GM21381 (cell line): ENCODE measurements around the gene VCAN.
"Not testable (repeated sequence)": the region's sequence is repeated elsewhere in the genome, so short reads cannot be mapped to it uniquely, and the experiment has no call there.

Experiments
- ATAC-seq: cut with Tn5 transposase; IDR thresholded peaks from one replicate; pipeline ENCODE4 v1.9.1; 2021; ENCODE audit warnings: mild to moderate bottlenecking, moderate library complexity; ENCODE audit not compliant: unreplicated experiment

VCAN gene

DNA sequence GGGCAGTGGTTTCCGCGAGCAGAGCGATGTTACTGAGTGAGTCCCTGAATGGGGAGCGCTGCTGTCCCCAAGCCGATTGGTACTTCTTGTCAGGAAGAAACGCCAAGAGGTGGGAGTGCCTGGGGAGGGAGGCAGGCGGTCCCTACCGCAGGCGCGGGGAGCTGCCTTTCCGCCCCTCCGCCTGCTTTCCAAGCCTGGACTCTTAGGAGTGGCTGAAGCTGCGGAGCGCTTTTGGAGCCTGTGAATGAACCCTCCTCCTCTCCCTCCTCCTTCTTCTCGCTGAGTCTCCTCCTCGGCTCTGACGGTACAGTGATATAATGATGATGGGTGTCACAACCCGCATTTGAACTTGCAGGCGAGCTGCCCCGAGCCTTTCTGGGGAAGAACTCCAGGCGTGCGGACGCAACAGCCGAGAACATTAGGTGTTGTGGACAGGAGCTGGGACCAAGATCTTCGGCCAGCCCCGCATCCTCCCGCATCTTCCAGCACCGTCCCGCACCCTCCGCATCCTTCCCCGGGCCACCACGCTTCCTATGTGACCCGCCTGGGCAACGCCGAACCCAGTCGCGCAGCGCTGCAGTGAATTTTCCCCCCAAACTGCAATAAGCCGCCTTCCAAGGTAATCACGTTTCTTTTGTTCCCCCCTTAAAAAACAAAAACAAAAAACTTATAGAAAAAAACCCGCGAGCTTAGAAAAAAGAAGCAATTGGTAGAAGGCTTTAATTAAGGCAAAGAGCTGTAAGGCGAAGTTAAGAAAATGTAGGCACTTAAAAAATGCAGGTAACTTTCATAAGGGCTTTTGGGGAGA is at the start of gene VCAN:
VCAN (plus strand) TSS at position 340 of the 808 bp plus-strand sequence. CDS start 11,775 bp downstream, outside the sequence.
- no peak for ATAC-seq

DNA sequence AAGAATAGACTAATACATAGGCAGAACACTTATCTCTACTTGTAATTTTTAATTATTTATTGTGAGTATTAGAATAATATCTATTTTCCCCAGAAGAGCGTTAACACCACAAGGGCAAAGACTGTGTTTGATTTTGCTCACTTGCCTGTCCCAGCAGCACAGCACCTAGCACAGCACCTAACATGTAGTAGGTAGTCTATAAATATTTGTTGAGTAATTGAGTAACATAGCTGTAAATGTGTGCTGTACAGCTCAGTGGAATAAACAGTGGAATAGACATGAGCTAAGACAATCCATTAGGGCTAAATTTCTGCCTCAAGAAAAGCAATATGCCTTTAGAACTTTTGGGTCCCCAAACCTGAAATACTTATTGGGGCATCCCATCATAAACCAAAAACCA is 49.3 kb upstream of the VCAN start:
- ATAC-seq: no peak

DNA sequence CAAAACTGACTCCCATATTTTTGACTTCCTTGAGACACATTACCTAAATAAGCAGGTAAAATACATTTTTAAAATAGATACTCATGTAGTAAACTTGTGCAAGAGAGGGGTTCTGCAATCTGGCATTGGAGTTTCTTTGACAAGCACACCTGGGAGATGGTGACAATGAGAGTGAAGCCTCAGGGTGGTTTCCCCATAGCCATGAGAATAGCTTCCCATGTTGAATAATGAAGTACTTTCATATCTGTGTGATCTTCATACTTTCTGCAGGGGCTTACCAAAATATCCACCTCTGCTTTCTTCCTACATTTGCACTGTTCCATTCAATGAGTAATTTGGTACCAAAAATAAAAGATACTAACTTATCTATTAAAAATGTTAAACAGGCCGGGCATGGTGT is 44.7 kb upstream of the VCAN start:
- peak; percentile 41 for ATAC-seq

DNA sequence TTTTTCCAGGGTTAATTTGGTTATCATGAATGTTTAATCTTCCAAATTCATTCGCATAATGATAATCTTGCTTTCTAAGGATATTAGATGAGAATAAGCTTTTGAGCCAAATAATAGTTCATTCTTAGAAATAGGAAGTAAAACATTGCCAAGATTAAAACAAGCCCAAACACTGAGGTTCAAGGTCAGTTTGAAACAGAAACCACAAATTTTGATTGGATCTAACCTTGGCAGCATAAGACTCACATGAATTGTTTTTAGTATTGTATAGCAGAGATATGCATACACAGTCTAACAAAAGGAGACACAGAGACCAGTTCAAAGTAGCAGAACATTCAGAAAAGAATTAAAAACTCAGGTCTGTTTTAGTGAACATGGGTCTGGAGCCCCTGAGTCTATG is 43.4 kb upstream of the VCAN start:
- ATAC-seq: no peak

DNA sequence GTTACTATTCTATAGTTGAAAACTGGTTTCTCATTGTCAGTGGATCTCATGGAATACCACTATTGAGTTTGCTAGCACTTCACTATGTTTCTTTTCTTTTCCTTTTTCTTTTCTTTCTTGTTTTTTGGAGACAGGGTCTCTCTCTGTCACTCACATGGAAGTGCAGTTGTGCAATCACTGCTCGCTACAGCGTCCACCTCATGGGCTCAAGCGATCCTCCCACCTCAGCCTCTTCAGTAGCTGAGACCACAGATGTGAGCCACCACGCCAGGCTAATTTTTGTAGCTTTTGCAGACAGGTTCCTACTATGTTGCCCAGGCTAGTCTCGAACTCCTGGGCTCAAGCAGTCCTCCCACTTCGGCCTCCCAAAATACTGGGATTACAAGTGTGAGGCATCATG is 42.7 kb upstream of the VCAN start:
- no peak for ATAC-seq

DNA sequence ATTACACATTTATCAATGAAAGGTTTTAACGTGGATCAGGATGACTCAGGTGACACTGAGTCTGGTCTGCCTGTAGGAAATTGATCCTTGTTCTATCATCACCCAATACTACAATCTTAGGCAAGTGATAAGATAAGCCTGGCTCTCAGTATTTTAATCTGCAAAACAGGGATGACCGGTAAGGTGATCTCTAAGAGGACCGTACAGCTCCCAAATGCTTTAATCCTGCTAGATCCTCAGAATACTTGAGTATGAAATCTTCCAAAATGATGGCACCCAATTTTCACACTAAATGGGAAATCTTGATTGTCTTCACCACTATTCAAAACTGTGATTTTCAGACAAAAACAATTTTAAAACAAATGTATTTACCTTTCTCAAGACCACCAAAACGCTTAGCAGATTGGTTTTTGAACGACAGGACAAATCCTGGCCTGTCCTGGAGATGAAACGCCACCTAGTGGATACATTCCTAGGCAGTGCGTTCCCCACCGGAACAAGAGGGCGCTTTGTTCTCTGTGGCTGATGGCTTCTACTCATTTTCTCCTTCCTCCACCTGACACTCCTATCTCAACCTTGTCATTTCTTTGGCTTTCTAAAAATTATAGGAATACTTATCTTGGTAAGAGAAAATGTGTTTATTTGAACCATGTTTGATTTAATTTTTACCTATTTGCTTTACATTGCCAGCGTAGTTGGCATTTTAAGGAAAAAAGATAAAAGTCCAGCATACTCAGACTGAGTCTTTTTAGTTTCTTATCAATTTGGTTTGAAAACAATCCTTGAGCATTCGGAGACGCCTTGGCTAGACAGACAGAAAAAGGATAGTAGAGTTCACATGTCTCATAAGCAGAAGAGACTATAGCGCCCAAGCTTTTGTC is 41.2 kb upstream of the VCAN start:
- ATAC-seq: peak; percentile 78

DNA sequence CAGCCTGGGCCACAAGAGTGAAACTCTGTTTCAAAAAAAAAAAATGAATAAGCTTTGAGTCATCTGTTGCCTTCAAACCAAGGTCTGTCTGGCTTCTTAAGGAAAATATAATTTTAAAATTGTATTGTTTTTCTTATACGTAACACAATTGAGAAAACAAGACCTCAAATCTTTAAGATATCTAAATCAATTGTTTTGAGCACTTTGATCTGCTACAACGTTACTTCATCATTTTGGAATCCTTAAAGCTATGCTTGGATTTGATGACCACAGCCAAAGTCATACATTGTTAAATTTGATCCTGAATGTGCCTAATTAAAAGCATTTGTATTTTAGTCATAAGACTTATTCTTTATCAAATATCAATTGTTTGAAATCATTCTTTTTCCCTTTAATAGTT is 37.7 kb upstream of the VCAN start:
- no peak for ATAC-seq

DNA sequence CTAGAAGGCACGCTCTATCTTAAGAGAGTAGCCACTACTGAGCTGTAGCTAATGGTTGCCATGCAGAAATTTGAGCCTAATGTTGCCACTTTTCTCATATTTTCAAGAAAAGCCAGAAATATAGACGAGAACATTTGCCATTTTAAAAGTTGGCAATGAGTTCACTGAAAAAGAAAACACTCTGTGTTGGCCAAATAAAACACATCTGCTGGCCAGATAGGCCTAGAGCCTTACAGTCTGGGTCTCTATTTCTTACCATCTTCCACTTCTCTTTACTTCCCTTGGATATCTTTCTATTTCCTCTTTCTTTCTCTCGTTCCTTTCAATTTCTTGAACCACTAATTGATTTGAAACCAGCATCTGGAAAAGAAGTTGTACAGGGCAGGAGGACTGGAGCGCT is 36.6 kb upstream of the VCAN start:
- ATAC-seq: no peak

DNA sequence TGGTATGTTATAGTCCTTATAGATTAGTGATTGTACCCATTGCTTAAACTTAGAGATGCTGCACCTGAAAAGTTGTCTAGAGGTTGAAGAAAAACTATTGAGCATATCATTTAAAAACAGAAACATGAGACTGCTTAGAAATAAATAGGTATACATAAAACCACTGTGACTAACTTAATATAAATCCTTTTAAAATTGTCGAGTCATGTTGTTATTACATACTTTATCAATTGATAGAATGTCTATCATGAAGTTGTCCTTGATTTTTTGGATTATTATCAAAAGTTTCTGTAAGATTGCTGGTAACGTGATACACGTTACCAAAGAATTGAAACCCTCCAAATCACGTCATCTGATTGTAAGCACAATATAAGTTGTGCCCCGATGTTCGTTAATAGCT is 35.3 kb upstream of the VCAN start:
- ATAC-seq: no peak

DNA sequence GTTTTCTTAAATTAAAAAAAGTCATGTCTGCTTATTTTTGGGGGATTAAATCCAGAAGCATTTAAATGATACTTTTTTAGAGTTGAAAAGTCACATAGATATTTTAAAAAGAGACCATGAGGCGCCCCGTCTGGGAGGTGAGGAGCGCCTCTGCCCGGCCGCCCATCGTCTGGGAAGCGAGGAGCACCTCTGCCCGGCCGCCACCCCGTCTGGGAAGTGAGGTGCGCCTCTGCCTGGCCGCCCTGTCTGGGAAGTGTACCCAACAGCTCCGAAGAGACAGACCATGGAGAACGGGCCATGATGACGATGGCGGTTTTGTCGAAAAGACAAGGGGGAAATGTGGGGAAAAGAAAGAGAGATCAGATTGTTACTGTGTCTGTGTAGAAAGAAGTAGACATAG is 33.8 kb upstream of the VCAN start:
- not testable (repeated sequence) for ATAC-seq

DNA sequence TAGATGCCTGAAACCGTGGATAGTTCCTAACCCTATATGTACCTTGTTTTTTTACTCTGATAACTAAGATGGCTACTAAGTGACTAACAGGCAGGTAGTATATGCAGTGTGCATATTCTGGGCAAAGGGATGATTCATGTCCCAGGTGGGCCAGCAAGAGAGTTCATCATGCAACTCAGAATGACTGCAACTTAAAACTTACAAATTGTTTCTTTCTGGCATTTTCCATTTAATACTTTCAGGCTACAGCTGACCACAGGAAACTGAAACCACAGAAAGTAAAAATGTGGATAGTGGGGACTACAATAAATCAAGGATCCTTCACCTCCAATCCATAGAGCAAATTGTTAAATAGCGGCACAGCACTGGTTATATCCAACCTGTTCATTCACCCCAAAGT is 30.7 kb upstream of the VCAN start:
- no peak for ATAC-seq

DNA sequence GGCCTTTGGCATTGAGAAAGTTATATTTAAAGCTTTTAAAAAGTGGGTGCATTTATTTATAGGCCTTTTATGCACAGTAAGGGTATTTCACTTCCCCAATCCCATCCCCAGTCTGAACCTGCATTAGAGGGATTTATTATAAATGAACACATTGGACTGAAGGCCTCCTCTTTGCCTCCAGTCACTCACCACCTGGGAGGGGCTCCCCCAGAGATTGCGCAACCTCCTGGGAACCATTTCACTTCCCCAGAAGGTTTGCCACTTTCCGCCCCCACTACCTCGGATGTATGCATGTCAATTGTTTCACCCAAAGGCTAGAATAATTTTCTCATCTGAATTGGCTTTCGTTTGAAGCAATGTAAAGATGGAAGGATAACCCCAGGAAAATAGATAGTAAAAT is 29.8 kb upstream of the VCAN start:
- ATAC-seq: no peak

DNA sequence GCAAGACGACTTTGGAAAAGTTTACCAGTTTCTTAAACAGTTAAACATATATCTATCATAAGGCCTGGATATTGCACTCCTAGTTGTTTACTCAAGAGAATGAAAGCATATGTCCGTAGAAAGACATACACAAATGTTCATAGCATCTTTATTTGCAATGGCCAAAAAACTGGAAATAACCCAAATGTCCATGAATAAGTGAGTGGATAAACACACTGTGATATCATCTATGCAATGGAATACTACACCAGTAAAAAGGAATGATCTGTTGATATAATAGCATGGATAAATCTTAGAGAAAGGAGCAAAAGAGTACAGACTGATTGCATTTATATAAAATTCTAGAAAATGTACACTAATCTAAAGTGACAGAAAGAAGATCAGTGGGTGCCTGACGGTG is 28.0 kb upstream of the VCAN start:
- ATAC-seq: no peak

DNA sequence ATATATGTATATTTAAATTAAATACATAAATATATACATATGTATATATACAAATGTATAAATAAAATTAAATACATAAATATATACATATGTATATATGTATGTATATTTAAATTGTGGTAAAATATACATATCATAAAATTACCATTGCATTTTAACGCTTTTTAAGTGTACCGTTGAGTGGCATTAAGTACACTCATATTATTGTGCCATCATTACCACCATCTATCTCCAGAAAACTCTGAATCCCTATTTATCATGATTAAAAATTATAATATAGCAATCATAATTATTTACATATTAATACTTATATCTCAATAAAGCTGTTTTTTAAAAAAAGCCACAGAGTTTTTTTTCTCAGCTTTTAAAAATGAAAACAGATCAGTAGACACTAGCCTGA is 27.1 kb upstream of the VCAN start:
- no peak for ATAC-seq

DNA sequence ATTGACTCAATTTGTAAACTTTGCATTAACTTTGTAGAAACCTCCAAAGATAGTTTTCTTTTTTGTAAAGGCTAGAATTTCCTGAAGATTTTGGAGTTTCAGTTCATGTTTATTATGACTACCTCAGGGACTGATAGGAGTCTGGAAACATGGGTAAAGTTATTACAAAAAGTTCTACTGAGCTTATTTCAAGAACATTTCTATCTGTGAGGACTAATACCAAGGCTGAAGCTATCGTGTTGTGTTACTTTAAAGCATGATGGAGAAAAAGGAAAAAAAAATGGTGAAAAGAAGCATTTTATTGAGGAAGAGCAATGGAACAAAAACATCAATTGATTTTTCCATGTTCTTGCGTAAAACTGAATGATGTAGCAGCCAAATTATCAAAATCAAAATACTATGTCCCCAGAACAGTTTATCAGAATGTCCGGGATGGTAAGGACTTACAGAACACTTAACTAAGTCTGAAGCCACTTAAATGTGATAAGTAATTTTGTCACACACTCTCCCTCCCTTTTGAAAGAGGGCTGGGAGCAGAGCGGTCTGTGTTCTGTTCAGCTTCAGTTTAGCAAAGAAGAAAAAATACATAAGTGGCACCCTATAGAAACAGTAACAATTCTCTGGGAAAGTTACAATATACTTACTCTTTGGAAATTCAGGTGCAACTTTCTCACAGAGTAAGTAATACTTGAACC is 25.1 kb upstream of the VCAN start:
- no peak for ATAC-seq

DNA sequence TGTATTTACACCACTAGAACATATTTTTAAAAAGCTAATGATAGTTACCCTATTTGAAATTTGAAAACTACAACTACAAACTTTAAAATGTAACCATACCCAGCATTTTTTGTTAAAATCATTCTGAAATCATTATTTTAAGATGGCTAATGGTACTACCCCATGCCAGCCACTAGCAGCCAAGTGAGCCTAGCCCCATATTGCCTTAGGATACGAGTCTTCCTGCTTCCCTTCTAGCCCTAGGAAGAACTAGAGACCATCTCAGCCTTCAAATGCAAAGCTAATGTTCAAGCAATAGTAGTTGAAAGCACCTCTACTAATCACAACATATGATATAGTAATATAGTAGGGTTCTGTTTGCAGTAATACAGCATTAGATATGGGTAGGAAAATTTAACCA is 24.0 kb upstream of the VCAN start:
- ATAC-seq: no peak

DNA sequence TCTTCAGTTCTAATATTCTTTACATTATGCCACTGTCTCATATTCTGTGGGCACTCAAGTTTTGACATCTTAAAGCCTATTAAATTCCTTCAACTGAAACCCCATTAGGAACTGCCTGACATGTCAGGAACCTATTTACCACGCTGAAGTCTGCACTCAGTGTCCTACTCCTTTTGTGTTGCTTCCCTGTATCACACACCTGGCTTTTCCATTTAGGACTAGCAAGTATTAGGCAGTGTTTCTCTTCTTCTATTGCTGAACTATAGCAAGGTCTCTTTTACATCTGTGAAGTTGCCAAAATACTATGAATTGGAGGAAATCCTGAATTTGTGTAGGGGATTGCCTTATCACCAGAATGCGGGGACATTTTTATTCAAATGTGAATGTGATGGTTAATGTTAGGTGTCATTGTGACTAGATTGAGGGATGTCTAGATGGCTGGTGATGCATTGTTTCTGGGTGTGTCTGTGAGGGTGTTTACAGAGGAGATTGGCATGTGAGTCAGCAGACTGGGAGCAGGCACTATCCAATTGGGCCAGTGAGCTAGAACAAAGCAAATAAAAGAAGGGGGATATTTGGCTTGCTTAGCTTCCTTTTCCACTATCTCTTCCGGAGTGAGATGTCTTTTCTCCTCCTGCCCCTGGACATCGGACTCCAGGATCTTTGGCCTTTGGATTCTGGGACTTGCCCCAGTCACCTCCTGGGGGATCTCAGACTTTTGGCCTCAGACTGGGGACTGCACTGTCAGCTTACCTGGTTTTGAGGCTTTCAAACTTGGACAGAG is 21.2 kb upstream of the VCAN start:
- ATAC-seq: no peak

DNA sequence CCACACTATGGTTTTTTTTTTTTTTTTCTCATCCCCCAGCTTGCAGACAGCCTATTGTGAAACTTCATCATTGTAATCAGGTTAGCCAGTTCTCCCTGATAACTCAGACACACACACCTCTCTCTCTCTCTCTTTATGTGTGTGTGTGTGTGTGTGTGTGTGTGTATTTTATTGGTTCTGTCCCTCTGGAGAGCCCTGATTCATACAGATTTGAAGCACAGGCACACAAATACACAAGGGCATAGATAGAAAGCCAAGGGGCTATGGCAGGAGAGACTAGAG is 20.6 kb upstream of the VCAN start:
- ATAC-seq: no peak

DNA sequence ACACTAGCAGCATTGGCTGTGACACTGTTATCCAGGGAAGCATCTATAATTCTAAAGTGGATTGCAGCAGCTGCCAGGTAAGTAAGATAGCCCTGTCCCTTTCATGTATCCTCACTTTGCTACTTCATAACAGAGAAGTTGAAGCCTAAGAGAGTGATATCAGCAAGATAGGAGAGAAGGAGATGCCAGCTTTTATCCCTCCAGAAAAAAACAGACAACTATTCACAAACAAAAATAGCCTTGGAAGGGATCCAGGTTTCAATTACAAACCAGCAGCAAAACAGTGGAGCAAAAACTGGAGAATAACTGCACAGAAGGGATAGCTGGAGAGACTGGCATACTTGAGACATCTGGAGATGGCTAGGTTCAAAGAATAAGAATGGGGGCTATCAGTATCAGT is 19.6 kb upstream of the VCAN start:
- no peak for ATAC-seq

DNA sequence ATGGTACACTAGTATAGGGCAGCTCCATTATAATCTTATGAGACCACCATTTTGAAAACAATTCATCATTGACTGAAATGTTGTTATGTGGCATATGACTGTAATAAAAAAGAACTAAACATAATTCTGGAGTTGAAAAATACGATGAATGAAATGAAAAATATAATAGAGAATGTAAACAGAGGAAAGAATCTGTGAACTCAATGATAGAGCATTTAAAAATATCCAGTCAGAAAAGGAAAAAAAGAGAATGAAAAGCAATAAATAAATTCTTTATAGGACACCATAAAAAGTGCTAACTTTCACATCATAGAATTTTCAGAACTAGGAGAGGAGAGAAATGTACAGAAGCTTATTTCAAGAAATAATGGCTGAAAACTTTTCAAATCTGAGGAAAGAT is 17.6 kb upstream of the VCAN start:
- no peak for ATAC-seq

DNA sequence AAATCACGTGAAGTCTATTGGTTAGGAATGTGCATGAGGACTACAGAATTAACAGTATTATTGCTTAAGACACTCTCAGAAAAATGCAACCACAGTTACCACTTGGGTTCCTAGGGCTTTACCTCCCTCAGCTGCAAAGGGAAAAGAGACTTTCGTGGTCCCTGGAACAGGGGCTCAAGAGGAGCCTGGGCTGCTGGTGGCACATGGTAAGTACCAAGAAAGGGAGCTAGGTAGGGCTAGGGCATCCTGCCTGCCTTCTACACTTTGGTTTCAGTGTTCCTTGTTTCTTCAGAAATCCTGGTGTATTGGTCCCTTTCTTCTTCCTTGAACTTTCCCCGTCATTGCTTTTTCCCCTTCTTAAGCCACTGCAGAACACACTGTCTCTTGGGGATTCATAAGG is 7.3 kb upstream of the VCAN start:
- ATAC-seq: no peak
